Activated naive CD4-positive, alpha-beta T cell treated with anti-CD3 and anti-CD28 coated beads, Interleukin-2, amount 50 U/mL, for 72 hours (primary cell): ENCODE measurements around the gene LMOD1. TPM values are rescaled to one million over a fixed set of nuclear protein-coding genes. Genes with fewer than 3 reads are reported as not detected.
"Not testable (repeated sequence)": the region's sequence is repeated elsewhere in the genome, so short reads cannot be mapped to it uniquely, and the experiment has no call there.

ENCODE experiments used
- ATAC-seq, 2 donors: fragments of 150-1000 bp; cut with Tn5 transposase; 2 replicates each; pipeline ENCODE4 v1.10.0; 2021; ENCODE audit warnings: mild to moderate bottlenecking in 2 of 2, moderate library complexity in 2 of 2
- DNase-seq, 2 donors: peaks; one replicate each; pipeline ENCODE4 v3.0.0; 2021 to 2022; ENCODE audit warnings: low spot score in 2 of 2
- H3K27ac Mint-ChIP-seq, 2 donors: one replicate each; pipeline ENCODE4 v1.8.0; 2022; ENCODE audit warnings: mild to moderate bottlenecking in 2 of 2, mixed read lengths in 2 of 2
- H3K36me3 Mint-ChIP-seq, 2 donors: one replicate each; pipeline ENCODE4 v1.8.0; 2022; ENCODE audit warnings: mixed read lengths in 2 of 2
- H3K9me3 Mint-ChIP-seq, 2 donors: one replicate each; pipeline ENCODE4 v1.8.0; 2022; ENCODE audit warnings: mixed read lengths in 2 of 2
- total RNA-seq, 2 donors: library from RNA; stranded (reverse); gene quantifications; one replicate each; pipeline ENCODE4 v1.2.3, GENCODE V29; 2022

Gene LMOD1
- total RNA-seq, 2 donors from 2014 or later: not detected

- Mint-ChIP-seq H3K36me3 (no peaks in the 10 kb centered on the region), H3K9me3 (no peaks in the 10 kb centered on the region), H3K27ac (no peak overlapping the region)
- ATAC-seq (no peak), DNase-seq (no peak)
Observed at GRCh38 chr1:201904579-201904978, 41.8 kb downstream of the LMOD1 start.

GRCh38 chr1:201903135-201903534 is 43.2 kb downstream of the LMOD1 start:
- DNase-seq (no peak), ATAC-seq (no peak)
- no peak overlapping the region for H3K27ac Mint-ChIP-seq

GRCh38 chr1:201902198-201902597 is 44.1 kb downstream of the LMOD1 start:
- Mint-ChIP-seq H3K27ac (no peak overlapping the region), H3K9me3 (no peaks in the 10 kb centered on the region)

More at GRCh38 chr1:201903135-201903534, 43.2 kb downstream of the LMOD1 start:
- Mint-ChIP-seq H3K36me3 (no peaks in the 10 kb centered on the region), H3K9me3 (no peaks in the 10 kb centered on the region)

GRCh38 chr1:201901036-201901435 is 45.3 kb downstream of the LMOD1 start:
- ATAC-seq, H3K27ac Mint-ChIP-seq, H3K36me3 Mint-ChIP-seq, DNase-seq, H3K9me3 Mint-ChIP-seq: not testable (repeated sequence)

More at GRCh38 chr1:201902198-201902597, 44.1 kb downstream of the LMOD1 start:
- no peak for ATAC-seq
- no peaks in the 10 kb centered on the region for H3K36me3 Mint-ChIP-seq
- no peak for DNase-seq

- Mint-ChIP-seq H3K36me3 (no peaks in the 10 kb centered on the region), H3K9me3 (no peaks in the 10 kb centered on the region), H3K27ac (no peak overlapping the region)
- DNase-seq (no peak), ATAC-seq (no peak)
Observed at GRCh38 chr1:201900476-201900875, 45.9 kb downstream of the LMOD1 start.

- no peaks in the 10 kb centered on the region for H3K36me3 Mint-ChIP-seq
Observed at GRCh38 chr1:201899683-201900429, 46.5 kb downstream of the LMOD1 start.

GRCh38 chr1:201898992-201899391 is 47.4 kb downstream of the LMOD1 start:
- ATAC-seq: no peak
- no peak for DNase-seq
- Mint-ChIP-seq H3K36me3 (no peaks in the 10 kb centered on the region), H3K27ac (no peak overlapping the region), H3K9me3 (no peaks in the 10 kb centered on the region)

More at GRCh38 chr1:201899683-201900429, 46.5 kb downstream of the LMOD1 start:
- DNase-seq (no peak), ATAC-seq (no peak)
- Mint-ChIP-seq H3K27ac (no peak overlapping the region), H3K9me3 (no peaks in the 10 kb centered on the region)

GRCh38 chr1:201898240-201898894 is 48.0 kb downstream of the LMOD1 start:
- Mint-ChIP-seq H3K9me3 (no peaks in the 10 kb centered on the region), H3K27ac (peak overlapping the region in 1 of 2 donors; percentile 18), H3K36me3 (no peaks in the 10 kb centered on the region)
- ATAC-seq (no peak), DNase-seq (no peak)

GRCh38 chr1:201896951-201897391 is 49.4 kb downstream of the LMOD1 start:
- ATAC-seq (no peak), DNase-seq (no peak)
- Mint-ChIP-seq H3K27ac (no peak overlapping the region), H3K36me3 (no peaks in the 10 kb centered on the region), H3K9me3 (no peaks in the 10 kb centered on the region)

- DNase-seq: peak; percentile 88 to 90
- Mint-ChIP-seq H3K9me3 (no peaks in the 10 kb centered on the region), H3K27ac (peak overlapping the region in 1 of 2 donors; percentile 23), H3K36me3 (no peaks in the 10 kb centered on the region)
- peak; percentile 91 to 98 for ATAC-seq
Observed at GRCh38 chr1:201895913-201896807, 50.2 kb downstream of the LMOD1 start.

GRCh38 chr1:201895120-201895665 is 51.2 kb downstream of the LMOD1 start:
- Mint-ChIP-seq H3K9me3 (no peaks in the 10 kb centered on the region), H3K27ac (no peak overlapping the region), H3K36me3 (no peaks in the 10 kb centered on the region)
- DNase-seq: no peak
- no peak for ATAC-seq

GRCh38 chr1:201894343-201895119 is 51.8 kb downstream of the LMOD1 start:
- DNase-seq (no peak), ATAC-seq (no peak)
- no peaks in the 10 kb centered on the region for H3K36me3 Mint-ChIP-seq
- H3K9me3 Mint-ChIP-seq: no peaks in the 10 kb centered on the region
- H3K27ac Mint-ChIP-seq: no peak overlapping the region

GRCh38 chr1:201893431-201893830 is 52.9 kb downstream of the LMOD1 start:
- no peaks in the 10 kb centered on the region for H3K36me3 Mint-ChIP-seq
- no peak overlapping the region for H3K27ac Mint-ChIP-seq
- ATAC-seq (no peak), DNase-seq (no peak)
- no peaks in the 10 kb centered on the region for H3K9me3 Mint-ChIP-seq

- H3K9me3 Mint-ChIP-seq: no peaks in the 10 kb centered on the region
- ATAC-seq (no peak), DNase-seq (no peak)
- no peak overlapping the region for H3K27ac Mint-ChIP-seq
- no peaks in the 10 kb centered on the region for H3K36me3 Mint-ChIP-seq
Observed at GRCh38 chr1:201892211-201892610, 54.1 kb downstream of the LMOD1 start.

- ATAC-seq: no peak
- Mint-ChIP-seq H3K9me3 (no peaks in the 10 kb centered on the region), H3K36me3 (no peaks in the 10 kb centered on the region), H3K27ac (no peak overlapping the region)
- DNase-seq: no peak
Observed at GRCh38 chr1:201891451-201892045, 54.8 kb downstream of the LMOD1 start.
